ENCODE measurements around the gene FOXN3.

FOXN3 gene

DNA sequence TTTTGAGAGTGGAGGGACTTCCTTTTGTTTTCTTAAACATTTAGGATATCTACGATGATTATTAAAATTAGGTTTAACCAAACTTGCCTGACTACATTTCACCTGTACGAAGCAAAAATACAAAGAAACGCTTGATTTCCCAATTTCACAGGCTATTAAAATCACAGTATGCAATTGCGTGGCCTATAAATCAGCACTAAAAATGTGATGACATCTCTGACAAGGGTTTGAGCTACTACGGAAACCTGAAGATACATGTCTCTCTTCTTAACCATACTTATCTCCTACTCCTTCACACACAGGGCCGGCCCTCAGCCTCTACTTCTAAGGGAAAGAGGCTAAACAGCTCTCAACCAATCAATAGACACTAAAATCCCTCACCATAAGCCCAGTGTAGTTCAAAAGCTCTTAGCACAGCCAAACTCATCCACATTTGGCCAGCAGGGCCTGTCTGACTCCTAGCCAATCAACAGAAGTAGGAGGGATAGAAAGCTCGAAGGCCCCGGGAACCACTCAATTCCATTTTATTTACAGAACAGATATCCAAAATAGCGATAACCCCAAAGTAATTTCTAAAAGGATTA lies 137.3 kb downstream of the FOXN3 start:
- Histone ChIP-seq H3K4me3 (ENCODE audit: low read length) (no peak overlapping the region), H3K4me1 (ENCODE audit: control insufficient read depth, insufficient read depth, low read length) (peaks cover 2% of the 10 kb centered on the region; the same call in 1 of the 2 replicates), H3K27me3 (ENCODE audit: control insufficient read depth, insufficient read depth, low read length) (no peaks in the 10 kb centered on the region), H3K9me3 (ENCODE audit: control insufficient read depth, insufficient read depth, low read length) (no peaks in the 10 kb centered on the region), H3K36me3 (ENCODE audit: control insufficient read depth, insufficient read depth, low read length) (peaks cover 4% of the 10 kb centered on the region; the same call in 1 of the 2 replicates), H3K27ac (ENCODE audit: low read length) (no peak overlapping the region)
- WGBS (ENCODE audit: insufficient coverage, insufficient read length), result no CpG with 5 or more reads among the region's 9 CpGs
- DNase-seq (ENCODE audit: low read depth, low spot score), result no peak

DNA sequence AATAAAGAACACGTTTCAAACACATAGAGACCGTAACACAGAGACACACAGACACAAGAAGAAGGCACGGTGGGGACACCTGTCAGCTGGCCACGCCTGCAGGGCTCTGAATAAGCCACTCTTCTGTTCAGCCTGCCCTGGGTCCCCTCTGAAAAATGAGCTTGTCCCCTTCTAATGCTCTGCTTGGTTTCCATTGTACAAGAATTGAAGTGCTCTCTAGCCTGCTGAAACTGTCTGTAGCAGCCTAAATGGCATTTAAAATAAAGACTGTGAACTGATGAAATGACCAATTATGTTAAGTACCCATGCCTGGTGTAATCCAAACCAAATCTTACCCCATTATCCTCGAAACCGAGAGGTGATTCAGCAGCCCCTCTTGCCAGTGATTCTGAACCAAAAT lies 139.8 kb downstream of the FOXN3 start:
- H3K27me3 ChIP-seq (ENCODE audit: control insufficient read depth, insufficient read depth, low read length), result no peaks in the 10 kb centered on the region
- no CpG with 5 or more reads among the region's 6 CpGs for WGBS (ENCODE audit: insufficient coverage, insufficient read length)
- no peak for DNase-seq (ENCODE audit: low read depth, low spot score)
- H3K4me1 ChIP-seq (ENCODE audit: control insufficient read depth, insufficient read depth, low read length), result no peaks in the 10 kb centered on the region; the same call in 1 of the 2 replicates
- H3K27ac ChIP-seq (ENCODE audit: low read length), result no peak overlapping the region
- no peak overlapping the region for H3K4me3 ChIP-seq (ENCODE audit: low read length)
- no peaks in the 10 kb centered on the region for H3K9me3 ChIP-seq (ENCODE audit: control insufficient read depth, insufficient read depth, low read length)
- peaks cover 4% of the 10 kb centered on the region; the same call in 1 of the 2 replicates for H3K36me3 ChIP-seq (ENCODE audit: control insufficient read depth, insufficient read depth, low read length)

DNA sequence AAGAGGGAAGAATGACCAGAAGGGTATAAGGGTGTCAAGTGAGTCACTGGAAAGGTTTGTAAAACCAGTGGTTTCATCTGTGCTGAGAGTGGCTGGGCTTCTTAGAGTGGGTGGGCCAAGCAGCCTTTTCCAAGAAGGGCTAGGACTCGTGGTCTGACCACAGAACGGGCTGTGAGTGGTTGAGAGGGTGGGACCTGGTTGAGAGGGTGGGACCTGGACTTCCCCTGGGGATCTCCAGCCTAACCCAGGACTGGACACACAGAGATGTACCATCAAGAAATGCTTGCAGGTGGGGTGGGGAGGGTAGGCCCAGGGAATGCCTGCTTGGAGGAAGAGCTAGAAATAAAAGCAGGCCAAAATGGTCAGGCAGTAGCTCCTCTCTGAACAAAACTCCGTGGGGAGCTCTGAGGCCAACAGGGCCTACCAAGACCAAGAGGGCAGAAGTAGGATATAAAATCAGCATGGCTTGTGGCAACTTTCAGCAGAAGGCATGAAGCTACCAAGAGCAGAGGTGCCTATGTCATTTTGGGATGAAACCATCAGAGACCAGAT lies 140.5 kb downstream of the FOXN3 start:
- H3K4me3 ChIP-seq (ENCODE audit: low read length), result no peak overlapping the region
- no peaks in the 10 kb centered on the region for H3K9me3 ChIP-seq (ENCODE audit: control insufficient read depth, insufficient read depth, low read length)
- peaks cover 4% of the 10 kb centered on the region; the same call in 1 of the 2 replicates for H3K36me3 ChIP-seq (ENCODE audit: control insufficient read depth, insufficient read depth, low read length)
- no peak for DNase-seq (ENCODE audit: low read depth, low spot score)
- no peaks in the 10 kb centered on the region for H3K4me1 ChIP-seq (ENCODE audit: control insufficient read depth, insufficient read depth, low read length)
- H3K27me3 ChIP-seq (ENCODE audit: control insufficient read depth, insufficient read depth, low read length), result no peaks in the 10 kb centered on the region
- WGBS (ENCODE audit: insufficient coverage, insufficient read length), result no CpG with 5 or more reads among the region's 3 CpGs
- H3K27ac ChIP-seq (ENCODE audit: low read length), result no peak overlapping the region

DNA sequence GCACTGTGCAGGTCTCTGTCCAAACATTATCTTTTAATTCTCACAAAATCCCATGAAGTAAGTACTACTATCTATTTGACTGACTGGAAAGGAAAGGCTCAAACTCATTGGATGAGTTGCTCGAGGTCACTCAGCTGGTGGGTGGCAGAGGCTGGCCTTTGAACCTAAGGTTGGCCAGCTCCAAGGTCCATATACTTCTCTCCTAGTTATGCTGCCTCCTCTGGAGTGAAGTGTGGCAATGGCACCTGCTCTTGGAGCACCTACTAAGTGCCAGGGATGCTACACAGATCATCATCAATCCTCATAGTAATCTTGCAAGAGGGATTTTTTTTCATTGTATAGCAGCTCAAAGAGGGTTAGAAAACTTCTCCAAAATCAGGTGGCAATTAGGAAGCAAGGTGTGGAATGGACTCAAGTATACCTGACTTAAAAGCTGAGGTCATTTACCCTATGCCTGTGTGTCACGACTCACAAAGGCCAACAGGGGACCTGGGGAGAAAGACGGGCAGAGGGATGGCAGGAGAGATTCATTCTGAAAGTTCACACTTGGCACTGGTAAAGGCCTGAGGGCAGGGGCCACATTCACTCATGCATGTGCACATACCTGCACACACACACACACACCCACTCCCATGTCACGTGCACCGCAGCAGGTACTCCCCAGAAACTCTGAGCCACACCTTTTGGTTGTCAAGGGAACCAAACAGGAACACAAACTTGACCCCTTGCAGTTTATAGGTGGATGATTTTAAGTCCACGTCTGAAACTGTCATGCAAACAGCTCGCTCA lies 146.4 kb downstream of the FOXN3 start:
- peaks cover 12% of the 10 kb centered on the region for H3K4me1 ChIP-seq (ENCODE audit: control insufficient read depth, insufficient read depth, low read length)
- no peaks in the 10 kb centered on the region for H3K36me3 ChIP-seq (ENCODE audit: control insufficient read depth, insufficient read depth, low read length)
- no peak overlapping the region for H3K27ac ChIP-seq (ENCODE audit: low read length)
- no CpG with 5 or more reads among the region's 7 CpGs for WGBS (ENCODE audit: insufficient coverage, insufficient read length)
- H3K9me3 ChIP-seq (ENCODE audit: control insufficient read depth, insufficient read depth, low read length), result no peaks in the 10 kb centered on the region
- no peak overlapping the region for H3K4me3 ChIP-seq (ENCODE audit: low read length)
- DNase-seq (ENCODE audit: low read depth, low spot score), result no peak
- H3K27me3 ChIP-seq (ENCODE audit: control insufficient read depth, insufficient read depth, low read length), result no peaks in the 10 kb centered on the region

DNA sequence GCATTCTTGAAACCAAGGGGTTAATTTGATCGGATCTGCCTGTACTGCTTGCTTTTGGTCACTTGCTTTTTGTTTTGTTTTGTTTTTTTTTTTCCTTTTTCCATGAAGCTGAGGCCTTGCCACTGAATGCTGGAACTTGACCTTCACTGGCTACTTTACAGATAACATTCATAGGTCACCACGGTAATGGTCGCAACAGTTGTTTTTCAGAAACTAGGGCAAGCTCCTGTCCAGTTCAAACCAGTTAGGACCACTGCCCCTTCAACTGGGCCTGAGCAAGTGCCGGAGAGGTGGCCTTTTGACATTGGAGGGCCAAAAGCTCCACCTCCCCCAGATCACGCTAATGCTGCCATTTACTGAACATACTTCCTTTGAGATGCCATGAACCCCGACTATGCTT lies 147.6 kb downstream of the FOXN3 start:
- DNase-seq (ENCODE audit: low read depth, low spot score), result no peak
- Histone ChIP-seq H3K27ac (ENCODE audit: low read length) (no peak overlapping the region), H3K4me3 (ENCODE audit: low read length) (no peak overlapping the region), H3K4me1 (ENCODE audit: control insufficient read depth, insufficient read depth, low read length) (peaks cover 12% of the 10 kb centered on the region), H3K27me3 (ENCODE audit: control insufficient read depth, insufficient read depth, low read length) (no peaks in the 10 kb centered on the region), H3K36me3 (ENCODE audit: control insufficient read depth, insufficient read depth, low read length) (no peaks in the 10 kb centered on the region), H3K9me3 (ENCODE audit: control insufficient read depth, insufficient read depth, low read length) (no peaks in the 10 kb centered on the region)
- no CpG with 5 or more reads among the region's 6 CpGs for WGBS (ENCODE audit: insufficient coverage, insufficient read length)

DNA sequence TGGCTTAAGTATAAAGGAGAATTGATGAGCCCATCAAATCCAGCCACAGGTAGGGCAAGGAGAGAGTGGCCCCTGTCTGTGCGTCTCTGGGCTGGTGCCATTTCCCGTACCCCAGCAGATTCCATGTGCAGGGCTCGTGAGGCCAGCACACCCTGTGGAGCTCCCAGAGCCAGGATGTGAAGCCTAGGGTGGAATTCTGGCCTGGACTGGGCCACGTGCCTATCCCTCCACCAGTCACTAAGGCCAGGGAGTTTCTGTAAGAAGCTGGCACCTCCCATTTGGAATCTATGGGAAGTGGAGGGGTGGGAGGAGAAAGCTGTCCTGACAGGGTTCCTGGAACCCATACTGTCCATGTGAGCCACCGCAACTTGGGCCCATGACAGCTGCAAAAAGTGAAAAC lies 148.5 kb downstream of the FOXN3 start:
- Histone ChIP-seq H3K27ac (ENCODE audit: low read length) (no peak overlapping the region), H3K4me3 (ENCODE audit: low read length) (no peak overlapping the region), H3K9me3 (ENCODE audit: control insufficient read depth, insufficient read depth, low read length) (no peaks in the 10 kb centered on the region), H3K36me3 (ENCODE audit: control insufficient read depth, insufficient read depth, low read length) (no peaks in the 10 kb centered on the region), H3K4me1 (ENCODE audit: control insufficient read depth, insufficient read depth, low read length) (peaks cover 12% of the 10 kb centered on the region), H3K27me3 (ENCODE audit: control insufficient read depth, insufficient read depth, low read length) (no peaks in the 10 kb centered on the region)
- no peak for DNase-seq (ENCODE audit: low read depth, low spot score)
- WGBS (ENCODE audit: insufficient coverage, insufficient read length), result no CpG with 5 or more reads among the region's 5 CpGs

DNA sequence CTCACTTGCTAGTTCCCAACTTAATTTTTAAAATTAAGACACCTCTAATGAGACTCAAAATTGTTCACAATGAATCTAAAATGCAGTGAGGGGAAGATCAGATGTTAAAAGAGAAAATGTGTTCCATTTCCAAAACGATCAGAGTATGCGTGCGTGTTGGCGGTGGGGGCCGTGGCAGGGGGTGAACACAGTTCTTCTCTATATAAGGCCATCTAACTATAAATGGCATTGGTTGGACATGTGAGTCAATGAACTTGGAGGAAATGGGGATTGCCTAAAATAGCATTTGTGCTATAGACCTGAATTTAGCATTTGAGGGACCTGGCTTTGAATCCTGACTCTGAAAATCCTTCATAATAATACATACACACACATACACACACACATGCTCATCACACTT lies 149.4 kb downstream of the FOXN3 start:
- DNase-seq (ENCODE audit: low read depth, low spot score), result no peak
- Histone ChIP-seq H3K9me3 (ENCODE audit: control insufficient read depth, insufficient read depth, low read length) (no peaks in the 10 kb centered on the region), H3K36me3 (ENCODE audit: control insufficient read depth, insufficient read depth, low read length) (no peaks in the 10 kb centered on the region), H3K27ac (ENCODE audit: low read length) (no peak overlapping the region), H3K27me3 (ENCODE audit: control insufficient read depth, insufficient read depth, low read length) (no peaks in the 10 kb centered on the region), H3K4me3 (ENCODE audit: low read length) (no peak overlapping the region), H3K4me1 (ENCODE audit: control insufficient read depth, insufficient read depth, low read length) (peaks cover 12% of the 10 kb centered on the region)
- no CpG with 5 or more reads among the region's 5 CpGs for WGBS (ENCODE audit: insufficient coverage, insufficient read length)

DNA sequence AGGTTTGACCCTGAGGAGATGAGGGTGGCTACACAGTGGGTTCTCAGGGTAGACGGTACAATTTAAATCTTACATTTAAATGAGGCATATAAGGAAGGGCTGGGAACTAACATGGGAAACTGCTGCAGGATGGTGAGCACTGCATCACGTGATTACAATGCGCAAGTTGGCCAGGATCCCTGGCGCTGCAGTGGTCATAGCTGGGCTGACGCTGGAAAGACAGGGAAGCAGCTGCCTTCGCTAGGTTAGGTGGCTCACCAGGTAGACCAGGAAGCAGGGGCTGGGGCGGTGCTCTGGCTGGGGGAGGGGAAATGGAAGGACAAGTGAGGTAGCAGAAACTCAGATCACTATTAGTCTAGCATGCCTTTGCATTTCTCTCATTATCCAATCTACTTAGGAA lies 149.9 kb downstream of the FOXN3 start:
- WGBS (ENCODE audit: insufficient coverage, insufficient read length), result no CpG with 5 or more reads among the region's 7 CpGs
- Histone ChIP-seq H3K4me1 (ENCODE audit: control insufficient read depth, insufficient read depth, low read length) (peaks cover 12% of the 10 kb centered on the region), H3K27me3 (ENCODE audit: control insufficient read depth, insufficient read depth, low read length) (no peaks in the 10 kb centered on the region), H3K36me3 (ENCODE audit: control insufficient read depth, insufficient read depth, low read length) (no peaks in the 10 kb centered on the region), H3K27ac (ENCODE audit: low read length) (no peak overlapping the region), H3K4me3 (ENCODE audit: low read length) (no peak overlapping the region), H3K9me3 (ENCODE audit: control insufficient read depth, insufficient read depth, low read length) (no peaks in the 10 kb centered on the region)
- DNase-seq (ENCODE audit: low read depth, low spot score), result no peak

DNA sequence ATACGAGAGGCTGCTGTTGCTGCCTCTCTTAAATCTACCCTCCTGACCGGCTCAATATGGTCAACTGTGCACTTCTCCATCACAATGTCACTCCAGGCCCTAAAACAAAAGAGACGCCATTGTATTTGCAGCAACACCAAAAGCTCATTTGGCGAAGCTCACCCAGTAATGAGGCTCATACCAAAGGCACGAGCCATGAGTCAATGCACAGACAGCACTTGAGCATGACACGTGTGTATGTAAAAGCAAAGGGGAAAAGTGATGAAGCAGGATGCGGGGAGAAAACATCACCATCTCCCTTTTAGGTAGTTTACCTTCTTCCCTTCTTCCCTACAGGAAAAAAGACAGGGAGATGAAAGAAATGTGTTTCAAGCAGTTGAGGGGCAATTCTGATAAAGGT lies 150.3 kb downstream of the FOXN3 start:
- no peak overlapping the region for H3K4me3 ChIP-seq (ENCODE audit: low read length)
- H3K4me1 ChIP-seq (ENCODE audit: control insufficient read depth, insufficient read depth, low read length), result peaks cover 12% of the 10 kb centered on the region
- no peaks in the 10 kb centered on the region for H3K36me3 ChIP-seq (ENCODE audit: control insufficient read depth, insufficient read depth, low read length)
- no peaks in the 10 kb centered on the region for H3K27me3 ChIP-seq (ENCODE audit: control insufficient read depth, insufficient read depth, low read length)
- H3K9me3 ChIP-seq (ENCODE audit: control insufficient read depth, insufficient read depth, low read length), result no peaks in the 10 kb centered on the region
- WGBS (ENCODE audit: insufficient coverage, insufficient read length), result no CpG with 5 or more reads among the region's 7 CpGs
- H3K27ac ChIP-seq (ENCODE audit: low read length), result no peak overlapping the region
- no peak for DNase-seq (ENCODE audit: low read depth, low spot score)

DNA sequence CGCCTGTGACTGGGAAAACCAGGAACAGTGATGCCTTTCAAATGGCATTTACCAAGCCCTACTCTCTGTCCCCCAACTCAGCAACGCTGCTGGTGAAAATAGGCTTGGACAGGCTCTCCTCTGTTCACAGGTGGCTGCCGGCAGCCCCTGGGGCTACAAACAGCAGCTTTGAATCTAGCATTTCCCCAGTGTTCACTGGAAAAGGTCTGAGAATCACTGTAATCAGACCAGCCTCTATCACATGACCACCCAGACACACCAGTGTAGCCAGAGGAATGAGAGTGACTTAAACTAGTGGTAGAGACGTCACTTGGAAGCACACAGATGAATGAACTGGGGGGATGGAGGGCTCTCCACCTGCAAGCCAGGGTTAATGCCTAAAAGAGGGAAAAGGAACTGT lies 151.8 kb downstream of the FOXN3 start:
- no peaks in the 10 kb centered on the region for H3K27me3 ChIP-seq (ENCODE audit: control insufficient read depth, insufficient read depth, low read length)
- no CpG with 5 or more reads among the region's 4 CpGs for WGBS (ENCODE audit: insufficient coverage, insufficient read length)
- H3K9me3 ChIP-seq (ENCODE audit: control insufficient read depth, insufficient read depth, low read length), result no peaks in the 10 kb centered on the region
- H3K4me3 ChIP-seq (ENCODE audit: low read length), result no peak overlapping the region
- no peaks in the 10 kb centered on the region for H3K36me3 ChIP-seq (ENCODE audit: control insufficient read depth, insufficient read depth, low read length)
- peaks cover 12% of the 10 kb centered on the region for H3K4me1 ChIP-seq (ENCODE audit: control insufficient read depth, insufficient read depth, low read length)
- H3K27ac ChIP-seq (ENCODE audit: low read length), result no peak overlapping the region
- DNase-seq (ENCODE audit: low read depth, low spot score), result no peak
